ENCODE results near the gene GRM8. TPM values are rescaled to one million over a fixed set of nuclear protein-coding genes. Genes with fewer than 3 reads are reported as not detected.

GRM8 gene
- polyA plus RNA-seq, 1 donor from 2014 or later: 1.5 TPM

DNA sequence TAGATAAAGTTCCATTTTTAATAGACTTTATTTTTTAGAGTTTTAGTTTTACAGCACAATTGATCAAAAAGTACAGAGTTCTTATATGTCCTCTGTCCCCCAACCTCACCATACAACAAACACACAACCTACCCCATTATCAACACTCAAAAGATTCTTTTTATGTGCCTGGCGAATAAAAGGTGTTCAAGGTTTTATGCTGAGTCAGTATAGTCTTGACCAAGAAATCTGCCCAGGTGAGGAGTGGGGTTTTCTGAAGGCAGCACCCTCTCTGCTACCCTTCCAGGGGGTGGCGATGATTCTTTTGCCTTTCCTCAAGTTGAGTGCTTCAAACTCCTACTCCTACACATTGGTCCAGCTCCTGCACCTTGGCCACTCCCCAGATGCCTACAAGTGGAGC lies 222.9 kb downstream of the GRM8 start:
- Histone ChIP-seq H3F3A (ENCODE audit: insufficient read depth, low read length, poor library complexity, severe bottlenecking) (no peaks in the 10 kb centered on the region), H3K4me3 (ENCODE audit: low read length) (no peak overlapping the region), H3K4me2 (ENCODE audit: low read length) (no peak overlapping the region), H3K36me3 (ENCODE audit: insufficient read depth, low read length) (no peaks in the 10 kb centered on the region), H3K9me2 (ENCODE audit: insufficient read depth, low read length) (no peaks in the 10 kb centered on the region), H3K27me3 (ENCODE audit: insufficient read depth, low read depth, low read length) (no peaks in the 10 kb centered on the region), H3K79me2 (replicated peaks; ENCODE audit: insufficient read depth, low read length) (no peaks in the 10 kb centered on the region), H2AFZ (ENCODE audit: low read depth, low read length) (no peak overlapping the region), H3K9me3 (ENCODE audit: low read length) (no peaks in the 10 kb centered on the region), H3K27ac (ENCODE audit: low read length) (no peak overlapping the region), H4K20me1 (ENCODE audit: insufficient read depth) (no peaks in the 10 kb centered on the region), H3K9ac (ENCODE audit: low read length) (no peak overlapping the region)
- TF ChIP-seq RAD21 (conservative IDR thresholded peaks at IDR 0.05) (no peak), MXI1 (conservative IDR thresholded peaks at IDR 0.05; ENCODE audit: poor library complexity, severe bottlenecking) (no peak), TAF1 (IDR thresholded peaks at IDR 0.05; ENCODE audit: low read depth) (no peak), EP300 (conservative IDR thresholded peaks at IDR 0.05; ENCODE audit: poor library complexity, severe bottlenecking) (no peak), EZH2 (IDR thresholded peaks at IDR 0.05; ENCODE audit: borderline replicate concordance, insufficient read depth, low read length, poor library complexity, severe bottlenecking) (no peak), SMC3 (conservative IDR thresholded peaks at IDR 0.05; ENCODE audit: poor library complexity) (no peak), POLR2AphosphoS5 (IDR thresholded peaks at IDR 0.05) (no peak)
- TF ChIP-seq, protein P1, sequence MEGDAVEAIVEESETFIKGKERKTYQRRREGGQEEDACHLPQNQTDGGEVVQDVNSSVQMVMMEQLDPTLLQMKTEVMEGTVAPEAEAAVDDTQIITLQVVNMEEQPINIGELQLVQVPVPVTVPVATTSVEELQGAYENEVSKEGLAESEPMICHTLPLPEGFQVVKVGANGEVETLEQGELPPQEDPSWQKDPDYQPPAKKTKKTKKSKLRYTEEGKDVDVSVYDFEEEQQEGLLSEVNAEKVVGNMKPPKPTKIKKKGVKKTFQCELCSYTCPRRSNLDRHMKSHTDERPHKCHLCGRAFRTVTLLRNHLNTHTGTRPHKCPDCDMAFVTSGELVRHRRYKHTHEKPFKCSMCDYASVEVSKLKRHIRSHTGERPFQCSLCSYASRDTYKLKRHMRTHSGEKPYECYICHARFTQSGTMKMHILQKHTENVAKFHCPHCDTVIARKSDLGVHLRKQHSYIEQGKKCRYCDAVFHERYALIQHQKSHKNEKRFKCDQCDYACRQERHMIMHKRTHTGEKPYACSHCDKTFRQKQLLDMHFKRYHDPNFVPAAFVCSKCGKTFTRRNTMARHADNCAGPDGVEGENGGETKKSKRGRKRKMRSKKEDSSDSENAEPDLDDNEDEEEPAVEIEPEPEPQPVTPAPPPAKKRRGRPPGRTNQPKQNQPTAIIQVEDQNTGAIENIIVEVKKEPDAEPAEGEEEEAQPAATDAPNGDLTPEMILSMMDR (IDR thresholded peaks at IDR 0.05; ENCODE audit: poor library complexity, severe bottlenecking): no peak
- TF ChIP-seq, protein P2, sequence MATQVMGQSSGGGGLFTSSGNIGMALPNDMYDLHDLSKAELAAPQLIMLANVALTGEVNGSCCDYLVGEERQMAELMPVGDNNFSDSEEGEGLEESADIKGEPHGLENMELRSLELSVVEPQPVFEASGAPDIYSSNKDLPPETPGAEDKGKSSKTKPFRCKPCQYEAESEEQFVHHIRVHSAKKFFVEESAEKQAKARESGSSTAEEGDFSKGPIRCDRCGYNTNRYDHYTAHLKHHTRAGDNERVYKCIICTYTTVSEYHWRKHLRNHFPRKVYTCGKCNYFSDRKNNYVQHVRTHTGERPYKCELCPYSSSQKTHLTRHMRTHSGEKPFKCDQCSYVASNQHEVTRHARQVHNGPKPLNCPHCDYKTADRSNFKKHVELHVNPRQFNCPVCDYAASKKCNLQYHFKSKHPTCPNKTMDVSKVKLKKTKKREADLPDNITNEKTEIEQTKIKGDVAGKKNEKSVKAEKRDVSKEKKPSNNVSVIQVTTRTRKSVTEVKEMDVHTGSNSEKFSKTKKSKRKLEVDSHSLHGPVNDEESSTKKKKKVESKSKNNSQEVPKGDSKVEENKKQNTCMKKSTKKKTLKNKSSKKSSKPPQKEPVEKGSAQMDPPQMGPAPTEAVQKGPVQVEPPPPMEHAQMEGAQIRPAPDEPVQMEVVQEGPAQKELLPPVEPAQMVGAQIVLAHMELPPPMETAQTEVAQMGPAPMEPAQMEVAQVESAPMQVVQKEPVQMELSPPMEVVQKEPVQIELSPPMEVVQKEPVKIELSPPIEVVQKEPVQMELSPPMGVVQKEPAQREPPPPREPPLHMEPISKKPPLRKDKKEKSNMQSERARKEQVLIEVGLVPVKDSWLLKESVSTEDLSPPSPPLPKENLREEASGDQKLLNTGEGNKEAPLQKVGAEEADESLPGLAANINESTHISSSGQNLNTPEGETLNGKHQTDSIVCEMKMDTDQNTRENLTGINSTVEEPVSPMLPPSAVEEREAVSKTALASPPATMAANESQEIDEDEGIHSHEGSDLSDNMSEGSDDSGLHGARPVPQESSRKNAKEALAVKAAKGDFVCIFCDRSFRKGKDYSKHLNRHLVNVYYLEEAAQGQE (IDR thresholded peaks at IDR 0.05; ENCODE audit: borderline replicate concordance): no peak

DNA sequence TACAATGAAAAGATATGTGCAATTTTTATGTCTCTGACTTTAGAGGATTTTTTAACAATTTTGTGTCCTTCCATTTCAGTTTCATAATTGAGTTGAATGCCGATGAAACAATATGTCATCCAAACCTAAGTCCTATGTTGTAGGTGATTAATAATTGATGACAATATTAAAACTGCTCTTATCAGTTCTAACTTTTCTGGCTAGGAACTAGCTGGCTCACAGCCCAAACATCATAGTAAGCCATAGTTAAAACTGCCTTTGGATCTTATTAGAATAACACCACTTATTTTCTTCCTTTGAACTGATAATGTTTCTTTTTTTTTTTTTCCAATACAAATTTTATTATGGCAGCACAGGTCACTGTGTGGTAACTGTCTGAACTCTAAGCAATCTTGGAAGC lies 230.9 kb downstream of the GRM8 start:
- no peaks in the 10 kb centered on the region for H3K27me3 ChIP-seq (ENCODE audit: insufficient read depth, low read depth, low read length)

More for the DNA sequence above, 230.9 kb downstream of the GRM8 start:
- no peak overlapping the region for H3K9ac ChIP-seq (ENCODE audit: low read length)
- H2AFZ ChIP-seq (ENCODE audit: low read depth, low read length): no peak overlapping the region
- H4K20me1 ChIP-seq (ENCODE audit: insufficient read depth): no peaks in the 10 kb centered on the region
- H3F3A ChIP-seq (ENCODE audit: insufficient read depth, low read length, poor library complexity, severe bottlenecking): no peaks in the 10 kb centered on the region
- no peak overlapping the region for H3K4me3 ChIP-seq (ENCODE audit: low read length)
- H3K4me2 ChIP-seq (ENCODE audit: low read length): no peak overlapping the region
- H3K9me2 ChIP-seq (ENCODE audit: insufficient read depth, low read length): no peaks in the 10 kb centered on the region
- TF ChIP-seq, protein P2 (IDR thresholded peaks at IDR 0.05; ENCODE audit: borderline replicate concordance): no peak
- no peak for TF ChIP-seq POLR2AphosphoS5 (IDR thresholded peaks at IDR 0.05)
- no peak for TF ChIP-seq SMC3 (conservative IDR thresholded peaks at IDR 0.05; ENCODE audit: poor library complexity)
- TF ChIP-seq EP300 (conservative IDR thresholded peaks at IDR 0.05; ENCODE audit: poor library complexity, severe bottlenecking): no peak
- no peak for TF ChIP-seq RAD21 (conservative IDR thresholded peaks at IDR 0.05)
- TF ChIP-seq TAF1 (IDR thresholded peaks at IDR 0.05; ENCODE audit: low read depth): no peak
- no peak for TF ChIP-seq EZH2 (IDR thresholded peaks at IDR 0.05; ENCODE audit: borderline replicate concordance, insufficient read depth, low read length, poor library complexity, severe bottlenecking)
- no peak for TF ChIP-seq MXI1 (conservative IDR thresholded peaks at IDR 0.05; ENCODE audit: poor library complexity, severe bottlenecking)
- TF ChIP-seq, protein P1 (IDR thresholded peaks at IDR 0.05; ENCODE audit: poor library complexity, severe bottlenecking): no peak
- no peaks in the 10 kb centered on the region for H3K79me2 ChIP-seq (replicated peaks; ENCODE audit: insufficient read depth, low read length)
- no peaks in the 10 kb centered on the region for H3K36me3 ChIP-seq (ENCODE audit: insufficient read depth, low read length)
- H3K9me3 ChIP-seq (ENCODE audit: low read length): no peaks in the 10 kb centered on the region
- H3K27ac ChIP-seq (ENCODE audit: low read length): no peak overlapping the region

Measured in neural cell (in vitro differentiated cells).